Fibroblast of skin of scalp (primary cell): ENCODE data around the gene KCNQ1.
A peak's percentile ranks its signal among the peaks of the same experiment; 100 is the strongest.

Experiments
- DNase-seq: peaks from one replicate; pipeline ENCODE4 v3.0.0-alpha.2; 2013

KCNQ1 gene

GRCh38 chr11:2445746-2446551 lies 1.1 kb downstream of the KCNQ1 start:
- no peak for DNase-seq

DNA sequence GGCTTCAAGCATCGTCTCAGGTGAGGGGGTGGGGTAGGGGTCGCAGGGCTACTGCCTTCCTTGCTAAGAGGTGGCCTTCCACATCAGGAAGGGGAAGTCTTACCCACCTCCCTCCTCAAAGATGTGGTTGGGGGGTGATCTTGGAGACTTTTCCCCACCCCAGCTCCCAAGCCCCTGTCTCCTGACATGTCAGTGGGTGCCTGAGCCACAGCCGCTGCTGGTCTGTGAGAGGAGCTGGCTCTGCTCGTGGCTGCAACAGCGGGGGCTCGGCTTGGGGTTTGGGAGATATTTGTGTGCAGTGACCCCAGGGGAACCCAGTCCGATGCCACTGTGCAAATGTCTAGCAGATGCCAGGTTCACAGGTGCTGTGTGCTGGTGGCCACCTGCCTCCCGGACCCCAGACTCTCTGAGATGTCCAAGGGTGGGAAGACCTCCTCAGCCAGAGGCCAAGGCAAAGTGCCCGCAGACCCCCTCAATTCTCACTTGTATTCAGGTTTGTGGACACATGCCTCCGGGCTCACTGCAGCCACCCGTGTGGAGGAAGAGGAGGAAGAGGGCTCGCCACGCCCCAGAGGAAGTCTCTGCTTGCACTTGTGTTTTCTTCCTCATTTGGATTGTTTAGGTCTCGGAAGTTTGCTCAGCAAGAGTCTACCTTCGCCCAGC lies 1.9 kb downstream of the KCNQ1 start:
- DNase-seq = no peak

GRCh38 chr11:2447253-2447950 lies 2.6 kb downstream of the KCNQ1 start:
- no peak for DNase-seq

- no peak for DNase-seq
Observed at GRCh38 chr11:2447951-2448650, 3.3 kb downstream of the KCNQ1 start.

GRCh38 chr11:2448661-2449547 lies 4.1 kb downstream of the KCNQ1 start:
- DNase-seq = no peak

- DNase-seq = no peak
Observed at GRCh38 chr11:2449548-2450320, 4.9 kb downstream of the KCNQ1 start.

- no peak for DNase-seq
Observed at GRCh38 chr11:2450321-2451041, 5.7 kb downstream of the KCNQ1 start.

GRCh38 chr11:2451336-2451735 lies 6.5 kb downstream of the KCNQ1 start:
- DNase-seq = no peak

- DNase-seq = no peak
Observed at GRCh38 chr11:2451916-2452315, 7.1 kb downstream of the KCNQ1 start.

- peak; percentile 43 for DNase-seq
Observed at GRCh38 chr11:2452321-2453012, 7.7 kb downstream of the KCNQ1 start.

DNA sequence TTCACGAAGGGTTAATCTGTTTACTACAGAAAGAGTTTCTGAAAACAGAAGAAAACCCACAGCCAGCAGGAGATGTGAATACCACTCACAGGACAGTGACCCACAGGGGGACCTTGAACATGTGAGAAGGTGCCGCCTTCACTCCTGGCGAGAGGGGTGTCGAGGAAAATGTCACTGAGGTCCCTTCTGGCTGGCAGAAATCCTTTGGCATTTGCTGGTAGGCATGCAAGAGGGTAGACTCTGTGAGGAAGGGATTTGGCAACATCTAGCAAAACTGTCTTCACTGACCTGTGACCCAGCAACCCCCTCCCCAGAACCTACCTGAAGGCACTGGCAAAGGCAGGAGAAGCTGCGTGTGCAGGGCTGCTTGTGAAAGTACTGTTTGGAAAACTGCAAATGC lies 8.6 kb downstream of the KCNQ1 start:
- DNase-seq = no peak

- no peak for DNase-seq
Observed at GRCh38 chr11:2458321-2458720, 13.5 kb downstream of the KCNQ1 start.

- no peak for DNase-seq
Observed at GRCh38 chr11:2459016-2459725, 14.4 kb downstream of the KCNQ1 start.

DNA sequence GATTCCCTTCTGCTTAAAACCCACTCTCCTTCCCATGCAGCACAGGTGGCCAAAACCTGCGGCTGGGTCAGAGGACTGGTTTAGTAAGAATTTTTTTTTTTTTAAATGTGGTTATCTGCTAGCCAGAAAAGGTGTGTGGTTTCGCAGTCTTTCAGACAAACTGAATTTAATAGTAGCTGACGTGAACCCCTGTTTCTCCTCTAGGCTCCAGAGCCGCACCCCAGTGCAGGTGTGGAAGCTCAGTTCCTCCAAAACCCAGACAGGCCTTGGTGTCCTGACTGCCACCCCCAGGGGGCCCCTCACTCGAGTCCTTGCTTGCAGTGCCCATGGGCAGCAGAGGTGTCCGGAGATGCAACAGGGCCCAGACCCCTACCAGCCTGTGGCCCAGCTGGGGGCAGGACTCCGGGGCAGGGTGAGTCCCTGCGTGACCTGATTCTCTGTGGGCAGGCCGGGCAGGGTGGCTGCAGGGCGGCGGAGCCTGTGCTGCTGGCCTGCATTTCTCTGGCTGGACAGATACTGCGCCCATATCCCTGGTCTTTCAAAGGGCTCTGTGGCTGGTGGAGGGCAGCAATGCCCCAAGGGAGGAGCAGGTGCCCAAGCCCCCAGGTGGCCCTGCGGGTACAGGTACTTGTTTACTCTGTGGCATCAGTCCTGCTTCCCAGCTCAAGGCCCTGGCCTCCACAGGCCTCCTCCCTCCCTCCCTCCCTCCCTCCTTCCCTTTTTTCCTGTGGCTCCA lies 15.2 kb downstream of the KCNQ1 start:
- no peak for DNase-seq

- DNase-seq = no peak
Observed at GRCh38 chr11:2460540-2461252, 15.9 kb downstream of the KCNQ1 start.

DNA sequence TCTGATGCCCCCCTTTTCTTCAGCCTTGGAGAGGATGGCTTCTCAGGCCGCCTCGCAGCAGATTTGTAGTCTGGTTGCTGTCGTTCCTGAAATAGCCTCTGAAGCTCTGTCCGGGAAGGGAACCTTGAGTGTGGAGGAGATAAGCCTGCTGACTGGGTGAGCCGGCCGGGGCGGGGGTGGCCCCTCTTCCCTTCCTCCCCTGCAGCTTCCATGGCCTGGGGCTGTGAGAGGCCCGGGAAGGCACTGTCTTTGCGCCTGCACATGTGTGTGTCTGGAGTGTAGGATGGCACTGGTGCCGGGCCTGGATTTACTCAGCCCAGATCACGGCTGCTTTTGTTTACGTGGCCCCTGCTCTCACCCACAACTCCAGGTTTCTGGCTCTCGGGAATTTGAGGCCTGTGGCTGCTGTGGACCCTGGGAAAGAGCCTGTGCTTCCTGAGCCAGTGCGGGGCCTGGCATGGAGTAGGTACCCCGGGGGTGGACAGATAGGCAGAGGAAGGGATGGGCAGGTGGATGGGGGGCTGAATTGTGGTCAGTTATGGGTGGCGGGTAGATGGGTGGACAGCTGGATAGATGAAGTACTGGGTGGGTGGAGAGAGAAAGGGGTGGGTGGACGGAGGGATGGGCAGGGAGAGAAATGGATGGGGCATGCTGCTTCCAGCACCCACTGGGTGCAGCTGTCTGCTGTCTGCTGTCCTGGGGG lies 16.6 kb downstream of the KCNQ1 start:
- DNase-seq = no peak

DNA sequence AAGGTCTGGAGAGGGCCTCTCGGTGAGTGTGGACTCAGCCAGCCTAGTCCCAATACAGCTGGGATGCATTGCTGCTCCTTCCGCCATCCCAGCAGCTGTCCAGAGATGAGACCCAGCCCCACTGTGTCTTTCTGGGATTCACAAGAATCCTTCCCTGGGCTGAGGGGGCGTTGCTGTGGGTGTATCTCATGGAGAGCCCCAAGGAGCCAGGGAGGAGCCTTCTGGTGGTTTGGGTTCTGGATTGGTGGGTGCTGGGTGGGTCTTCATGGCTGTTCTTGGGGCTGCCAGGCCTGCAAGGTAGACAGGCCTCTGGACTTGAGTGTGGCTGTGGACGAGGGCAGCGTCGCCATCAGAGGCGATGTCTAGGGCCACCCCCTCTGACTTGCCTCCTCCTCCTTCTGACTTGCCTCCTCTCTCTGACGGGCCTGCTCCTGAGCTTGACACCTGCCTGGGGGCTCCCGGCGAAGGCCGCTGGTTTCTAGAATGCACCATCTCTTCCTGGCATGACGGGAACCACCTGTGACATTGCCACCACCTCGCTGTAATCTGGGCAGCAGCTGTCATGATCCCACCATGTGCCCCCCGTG lies 17.2 kb downstream of the KCNQ1 start:
- DNase-seq = no peak
